Ovary (tissue), 3 donors: ENCODE measurements around the gene UNC119B.

Source experiments
- CTCF ChIP-seq, 3 donors: fragments of 450-650 bp in 2 of 3; fragments of 200-600 bp in 1 of 3; IDR thresholded peaks; one replicate each; pipeline versions ENCODE4 v1.5.1 to v1.8.0; 2016 to 2022; ENCODE audit warnings: antibody characterized with exemption in 3 of 3, mild to moderate bottlenecking in 1 of 3
- EP300 ChIP-seq: sonication (generic); formaldehyde crosslinking; IDR thresholded peaks from one replicate; pipeline ENCODE4 v1.6.1; 2017; ENCODE audit warnings: antibody characterized with exemption
- POLR2A ChIP-seq: fragments of 450-650 bp; IDR thresholded peaks from one replicate; pipeline ENCODE4 v1.6.1; 2017; ENCODE audit warnings: antibody characterized with exemption, mild to moderate bottlenecking, moderate library complexity
- donor health status: DM: no; HTN: no; CAD: no.

GRCh38 chr12:120748242-120748641 lies 38.0 kb downstream of the UNC119B start:
- TF ChIP-seq POLR2A (no peak), CTCF (IDR thresholded peaks at IDR 0.05) (no peak), EP300 (no peak)
